Stimulated activated CD8-positive, alpha-beta memory T cell treated with anti-CD3 and anti-CD28 coated beads, Interleukin-7, amount 100 ng/mL, for 4 hours (primary cell): ENCODE measurements around the gene PFAS.
A peak's percentile ranks its signal among the peaks of the same experiment; 100 is the strongest.
"Not testable (repeated sequence)": the region's sequence is repeated elsewhere in the genome, so short reads cannot be mapped to it uniquely, and the experiment has no call there.

Experiments
- DNase-seq, 2 donors: peaks; one replicate each; pipeline ENCODE4 v3.0.0-alpha.2; 2020; ENCODE audit warnings: low read depth in 2 of 2

PFAS gene

DNA sequence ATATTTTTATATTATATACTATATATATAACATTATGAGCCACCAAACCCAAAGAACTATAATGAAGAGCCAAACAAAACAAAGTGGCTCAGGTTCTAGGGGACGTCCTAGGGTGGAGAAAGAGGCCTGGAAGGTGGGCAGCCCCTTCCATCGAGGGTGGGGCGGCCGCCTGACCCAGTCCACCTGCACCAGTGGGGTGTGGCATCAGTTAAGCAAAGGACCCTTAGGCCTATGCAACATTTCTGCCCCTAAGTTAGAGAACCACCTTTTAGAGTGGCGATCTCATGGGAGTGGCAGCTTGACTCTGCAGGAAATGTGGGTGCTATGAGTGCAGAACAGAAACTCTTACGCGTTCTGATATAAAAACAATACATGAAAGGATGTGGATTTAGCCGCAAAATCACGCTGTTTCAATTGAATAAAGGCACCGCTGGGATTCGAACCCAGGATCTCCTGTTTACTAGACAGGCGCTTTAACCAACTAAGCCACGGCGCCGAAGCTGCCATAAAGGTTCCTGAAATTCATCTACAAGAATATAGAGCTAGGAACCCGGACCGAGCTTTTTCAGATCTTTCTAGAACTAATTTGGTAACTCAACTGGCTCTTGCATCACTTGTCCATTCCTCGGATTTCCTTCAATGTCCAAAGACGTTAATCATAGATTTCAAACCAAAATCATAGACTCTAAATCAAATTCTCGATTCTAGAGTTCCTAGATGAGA, 23.1 kb upstream of the PFAS start:
- peak; percentile 26 to 54 for DNase-seq

- peak in 1 of 2 donors; percentile 9 for DNase-seq
Measured at GRCh38 chr17:8226536-8227237, 22.4 kb upstream of the PFAS start.

- no peak for DNase-seq
Measured at GRCh38 chr17:8227238-8227581, 21.9 kb upstream of the PFAS start.

DNA sequence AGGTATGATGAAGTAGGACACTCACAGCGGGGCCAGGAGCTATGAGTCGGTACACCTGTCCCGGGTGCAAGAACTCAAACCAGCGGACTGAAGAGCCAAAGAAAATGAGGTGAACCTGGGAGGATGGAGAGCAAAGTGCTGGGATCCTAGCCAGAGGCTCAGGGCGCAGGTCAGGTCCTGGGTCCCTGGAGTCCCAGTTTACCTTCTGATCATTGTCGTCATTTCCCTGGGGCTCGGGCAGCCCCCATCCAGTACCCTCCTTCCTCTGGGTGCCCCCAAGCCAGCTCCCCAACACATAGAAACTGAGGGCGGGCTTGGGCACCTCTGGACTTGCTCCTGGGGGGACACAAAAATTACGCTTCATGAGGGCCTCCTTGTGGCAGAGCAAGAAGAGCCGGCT, 17.4 kb upstream of the PFAS start:
- no peak for DNase-seq

- no peak for DNase-seq
Measured at GRCh38 chr17:8234361-8235270, 14.5 kb upstream of the PFAS start.

DNA sequence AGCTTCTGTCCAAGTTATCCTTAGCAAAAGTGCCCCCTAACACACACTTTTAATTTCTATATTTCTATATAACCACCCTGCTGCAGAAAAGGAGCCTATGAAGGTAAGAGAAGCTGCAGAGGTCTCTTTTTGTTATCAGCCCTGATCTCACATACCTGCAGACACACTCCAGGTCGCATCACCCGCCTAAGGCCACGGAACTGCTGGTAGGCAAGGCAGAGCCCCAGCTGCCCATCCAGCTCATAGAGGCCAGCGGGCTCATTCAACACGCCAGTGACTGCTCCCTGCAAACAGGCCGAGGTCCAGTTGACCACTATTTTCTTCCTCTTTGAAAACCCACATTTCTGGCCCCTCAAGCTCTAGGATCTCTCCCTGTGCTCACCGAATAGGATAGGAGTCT, 13.4 kb upstream of the PFAS start:
- no peak for DNase-seq

DNA sequence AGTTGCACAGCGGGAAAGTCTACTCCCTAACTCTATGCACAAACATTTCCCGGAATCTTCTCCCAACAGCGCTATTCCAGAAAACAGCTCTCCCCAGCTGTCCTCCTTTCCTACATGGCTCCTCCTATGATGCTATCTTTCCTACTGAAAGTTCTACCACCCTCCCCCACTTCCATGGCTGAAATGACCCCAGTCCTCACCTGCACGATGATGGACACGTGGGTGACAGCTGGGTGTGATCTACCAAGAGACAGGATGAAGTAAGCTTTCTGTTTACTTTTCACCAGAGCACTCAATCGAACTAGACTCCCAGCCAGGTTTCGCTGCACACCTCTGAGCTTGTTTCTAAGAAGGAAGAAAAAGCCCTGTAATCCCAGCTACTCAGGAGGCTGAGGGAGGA, 11.9 kb upstream of the PFAS start:
- no peak for DNase-seq

- DNase-seq, result no peak
Measured at GRCh38 chr17:8237886-8238285, 11.2 kb upstream of the PFAS start.

DNA sequence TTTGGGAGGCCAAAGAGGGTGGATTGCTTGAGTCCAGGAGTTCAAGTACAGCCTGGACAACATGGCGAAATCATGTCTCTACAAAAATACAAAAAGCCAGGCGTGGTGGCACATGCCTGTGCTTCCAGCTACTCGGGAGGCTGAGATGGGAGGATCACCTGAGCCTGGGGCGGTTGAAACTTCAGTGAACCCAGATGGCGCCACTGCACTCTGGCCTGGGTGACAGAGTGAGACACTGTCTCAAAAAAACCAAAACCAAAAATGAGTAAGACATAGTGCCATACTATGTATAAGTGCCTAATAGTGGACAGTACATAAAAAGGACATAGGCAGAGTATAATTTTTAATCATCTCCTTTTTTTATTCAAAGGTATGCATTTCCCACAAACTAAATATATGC, 5.3 kb upstream of the PFAS start:
- no peak for DNase-seq

- no peak for DNase-seq
Measured at GRCh38 chr17:8244768-8245167, 4.3 kb upstream of the PFAS start.

DNA sequence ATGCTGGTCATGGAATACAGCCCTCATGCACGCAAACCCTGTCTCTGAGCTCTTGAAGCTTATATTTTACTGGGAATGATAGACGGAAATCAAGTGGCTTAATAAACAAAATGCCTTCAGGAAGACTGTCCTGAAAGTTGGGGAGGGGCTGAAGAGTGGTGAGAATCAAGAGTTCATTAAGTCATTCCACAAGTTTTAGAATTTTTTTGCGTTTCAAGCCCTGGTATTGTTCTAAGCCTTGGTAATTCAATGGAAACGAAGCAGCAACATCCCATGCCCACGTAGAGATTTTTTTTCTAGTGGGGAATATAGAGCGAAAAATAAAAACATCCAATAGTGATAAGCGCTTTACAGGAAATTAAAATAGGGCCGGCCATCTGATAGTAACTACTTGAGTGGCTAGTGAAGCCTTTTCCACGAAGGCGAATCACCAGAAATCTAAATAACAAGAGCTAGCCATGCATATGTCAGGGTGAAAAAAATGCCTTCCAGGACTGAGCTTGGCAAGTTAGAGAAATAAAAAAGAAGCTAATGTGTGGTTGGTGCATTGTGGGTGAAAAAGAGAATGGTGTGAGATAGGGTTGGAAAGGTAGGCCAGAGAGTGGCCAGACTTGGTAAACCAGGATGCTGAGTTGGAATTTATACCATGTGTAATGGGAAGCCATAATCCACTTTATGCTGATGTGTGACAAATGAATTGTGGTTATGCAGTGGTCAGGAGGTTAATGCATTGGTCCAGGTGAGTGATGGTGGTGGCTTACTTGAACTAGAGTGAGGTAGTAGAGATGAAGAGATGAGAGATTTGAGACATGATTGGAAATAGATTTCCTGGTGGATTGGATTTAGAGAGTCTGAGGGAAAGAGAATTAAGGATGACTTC, 772 bp downstream of the PFAS start:
- no peak for DNase-seq

DNA sequence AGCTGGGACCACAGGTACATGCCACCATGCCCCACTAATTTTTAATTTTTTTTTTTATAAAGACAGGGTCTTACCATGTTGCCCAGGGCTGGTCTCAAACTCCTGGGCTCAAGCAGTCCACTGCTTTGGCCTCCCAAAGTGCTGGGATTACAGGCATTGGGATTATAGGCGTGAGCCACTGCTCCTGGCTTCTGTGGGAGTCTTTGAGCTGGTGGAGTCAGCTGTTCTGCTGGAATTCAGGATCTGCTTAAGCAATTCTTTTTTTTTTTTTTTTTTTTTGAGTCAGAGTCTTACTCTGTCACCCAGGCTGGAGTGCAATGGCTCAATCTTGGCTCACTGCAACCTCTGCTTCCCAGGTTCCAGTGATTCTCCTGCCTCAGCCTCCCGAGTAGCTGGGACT, 2.3 kb downstream of the PFAS start:
- not testable (repeated sequence) for DNase-seq

DNA sequence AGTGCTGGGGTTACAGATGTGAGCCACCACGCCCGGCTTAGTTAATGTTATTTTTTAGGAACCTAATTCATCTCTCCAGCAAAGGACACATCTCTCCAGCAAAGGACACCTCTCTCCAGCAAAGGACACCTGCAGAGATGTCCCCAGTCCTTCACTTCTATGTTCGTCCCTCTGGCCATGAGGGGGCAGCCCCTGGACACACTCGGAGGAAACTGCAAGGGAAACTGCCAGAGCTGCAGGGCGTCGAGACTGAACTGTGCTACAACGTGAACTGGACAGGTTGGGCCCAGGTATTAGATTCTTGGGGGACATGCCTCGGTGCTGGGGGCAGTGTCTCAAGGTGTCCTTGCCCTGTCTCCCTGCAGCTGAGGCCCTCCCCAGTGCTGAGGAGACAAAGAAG, 4.7 kb downstream of the PFAS start:
- DNase-seq, result no peak

DNA sequence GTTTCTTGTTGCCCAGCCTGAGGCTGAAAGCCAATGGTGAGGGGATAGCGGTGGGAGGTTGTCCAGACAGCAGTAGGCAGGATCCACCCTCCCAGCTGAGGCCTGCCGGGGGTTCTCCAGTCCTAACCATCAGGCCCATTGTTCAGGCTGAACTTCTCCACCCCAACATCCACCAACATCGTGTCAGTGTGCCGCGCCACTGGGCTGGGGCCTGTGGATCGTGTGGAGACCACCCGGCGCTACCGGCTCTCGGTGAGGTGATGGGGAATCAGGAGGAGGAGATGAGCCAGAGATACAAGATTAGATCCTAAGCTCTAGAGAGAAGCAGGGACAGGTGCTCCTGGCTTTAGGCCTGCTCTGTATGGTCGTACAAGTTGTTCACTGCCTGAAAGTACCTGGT, 5.8 kb downstream of the PFAS start:
- no peak for DNase-seq

DNA sequence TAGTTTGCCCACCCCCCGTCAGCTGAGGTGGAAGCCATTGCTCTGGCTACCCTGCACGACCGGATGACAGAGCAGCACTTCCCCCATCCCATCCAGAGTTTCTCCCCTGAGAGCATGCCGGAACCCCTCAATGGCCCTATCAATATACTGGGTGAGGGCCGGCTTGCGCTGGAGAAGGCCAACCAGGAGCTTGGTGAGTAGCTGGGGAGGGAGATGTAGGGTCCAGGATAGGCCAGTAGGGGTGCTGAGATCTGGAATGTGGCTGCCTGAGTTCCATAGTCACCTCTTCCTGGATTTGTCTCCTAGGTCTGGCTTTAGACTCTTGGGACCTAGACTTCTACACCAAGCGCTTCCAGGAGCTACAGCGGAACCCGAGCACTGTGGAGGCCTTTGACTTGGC, 6.4 kb downstream of the PFAS start:
- no peak for DNase-seq

GRCh38 chr17:8256291-8256690, 7.2 kb downstream of the PFAS start:
- DNase-seq, result no peak

DNA sequence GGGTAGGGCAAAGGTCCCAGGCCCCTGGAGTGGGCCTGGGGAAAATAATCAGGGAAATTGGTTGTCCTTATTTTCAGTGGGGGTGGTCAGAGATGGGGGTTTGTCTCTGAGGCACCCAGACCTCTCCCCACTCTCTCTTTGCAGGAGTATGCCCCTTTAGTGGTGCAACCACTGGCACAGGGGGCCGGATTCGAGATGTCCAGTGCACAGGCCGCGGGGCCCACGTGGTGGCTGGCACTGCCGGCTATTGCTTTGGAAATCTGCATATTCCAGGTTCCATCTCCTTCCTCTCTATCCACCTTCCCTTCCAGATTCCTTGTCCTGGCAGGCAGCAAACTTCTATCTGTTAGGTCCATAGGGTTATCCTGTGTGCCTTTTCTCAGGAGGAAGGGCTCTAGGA, 7.6 kb downstream of the PFAS start:
- DNase-seq, result no peak

GRCh38 chr17:8257801-8258200, 8.7 kb downstream of the PFAS start:
- DNase-seq, result no peak

GRCh38 chr17:8264320-8264719, 15.2 kb downstream of the PFAS start:
- no peak for DNase-seq

DNA sequence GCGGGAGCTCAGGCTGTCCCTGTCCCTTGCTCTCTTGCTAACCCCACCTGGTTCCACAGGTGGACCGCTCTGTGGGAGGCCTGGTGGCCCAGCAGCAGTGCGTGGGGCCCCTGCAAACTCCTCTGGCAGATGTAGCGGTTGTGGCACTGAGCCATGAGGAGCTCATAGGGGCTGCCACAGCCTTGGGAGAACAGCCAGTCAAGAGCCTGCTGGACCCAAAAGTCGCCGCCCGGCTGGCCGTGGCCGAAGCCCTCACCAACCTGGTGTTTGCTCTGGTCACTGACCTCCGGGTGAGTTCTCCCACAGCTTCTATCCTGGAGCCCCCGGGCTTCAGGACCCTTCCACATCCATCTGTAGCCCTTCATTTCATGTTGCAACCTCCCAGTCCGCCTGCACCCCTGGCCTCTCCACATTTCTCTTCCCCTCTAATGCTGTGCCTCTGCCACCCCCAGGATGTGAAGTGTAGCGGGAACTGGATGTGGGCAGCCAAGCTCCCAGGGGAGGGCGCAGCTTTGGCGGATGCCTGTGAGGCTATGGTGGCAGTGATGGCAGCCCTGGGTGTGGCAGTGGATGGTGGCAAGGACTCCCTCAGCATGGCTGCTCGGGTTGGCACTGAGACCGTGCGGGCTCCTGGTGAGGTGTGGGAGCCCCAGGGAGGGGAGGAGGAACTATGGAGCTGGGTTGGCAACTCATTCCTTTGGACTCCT, 15.9 kb downstream of the PFAS start:
- DNase-seq, result no peak
